Measurements from ENCODE around the gene ZDHHC9. TPM values are rescaled to one million over a fixed set of nuclear protein-coding genes. Genes with fewer than 3 reads are reported as not detected.
A peak's percentile ranks its signal among the peaks of the same experiment; 100 is the strongest.

The ZDHHC9 gene
- polyA plus RNA-seq, 1 of the 3 experiments (the other 2 are of a cell fraction): 8.1 TPM

- H3F3A ChIP-seq (replicated peaks; ENCODE audit: insufficient read depth): no peaks in the 10 kb centered on the region
- H3K4me3 ChIP-seq (ENCODE audit: low read depth in 2 of 2, low read length in 1 of 2): no peak overlapping the region
- TF ChIP-seq SMC3 (IDR thresholded peaks at IDR 0.05; ENCODE audit: low read depth, low read length) (no peak), FOXM1 (IDR thresholded peaks at IDR 0.05; ENCODE audit: low read depth) (no peak), PBX3 (IDR thresholded peaks at IDR 0.05) (no peak), NFIC (IDR thresholded peaks at IDR 0.05; ENCODE audit: borderline replicate concordance) (no peak), EZH2phosphoT487 (IDR thresholded peaks at IDR 0.05; ENCODE audit: borderline replicate concordance, low read depth) (no peak), NRF1 (IDR thresholded peaks at IDR 0.05; ENCODE audit: low read depth, low read length) (no peak), USF1 (IDR thresholded peaks at IDR 0.05; ENCODE audit: borderline replicate concordance, low read depth) (no peak), IRF3 (IDR thresholded peaks at IDR 0.05; ENCODE audit: low read depth, low read length) (no peak), TEAD4 (IDR thresholded peaks at IDR 0.05; ENCODE audit: borderline replicate concordance, insufficient read depth) (no peak), USF2 (IDR thresholded peaks at IDR 0.05; ENCODE audit: borderline replicate concordance, low read depth, low read length) (no peak), GABPA (IDR thresholded peaks at IDR 0.05; ENCODE audit: low read depth) (no peak), EP300 (IDR thresholded peaks at IDR 0.05; ENCODE audit: borderline replicate concordance in 1 of 2, low read depth in 1 of 2, low read length in 1 of 2) (no peak)
- H3K9me3 ChIP-seq: no peaks in the 10 kb centered on the region
- DNase-seq: no peak
- H3K4me2 ChIP-seq: no peak overlapping the region
- H4K20me1 ChIP-seq (ENCODE audit: insufficient read depth): no peaks in the 10 kb centered on the region
- ChIA-PET POLR2A (no interaction called here), CTCF (no interaction called here)
- no peak overlapping the region for H3K9ac ChIP-seq
- H3K9me2 ChIP-seq: no peaks in the 10 kb centered on the region
- H2AFZ ChIP-seq (ENCODE audit: low read depth): no peak overlapping the region
- no peaks in the 10 kb centered on the region for H3K36me3 ChIP-seq (replicated peaks in 1 of 2; ENCODE audit: control insufficient read depth in 1 of 2, insufficient read depth in 2 of 2, low read length in 1 of 2)
- WGBS (ENCODE audit: low lambda C conversion rate): 42% methylated on average over 5 of the region's 5 CpGs
- H3K4me1 ChIP-seq (ENCODE audit: control insufficient read depth in 1 of 2, insufficient read depth in 2 of 2, low read depth in 1 of 2, low read length in 1 of 2): no peaks in the 10 kb centered on the region
- no peaks in the 10 kb centered on the region for H3K79me2 ChIP-seq (ENCODE audit: insufficient read depth)
- H3K27me3 ChIP-seq (ENCODE audit: insufficient read depth): peaks cover 28% of the 10 kb centered on the region; the same call in 1 of the 2 replicates
- H3K27ac ChIP-seq (ENCODE audit: low read depth in 2 of 2, low read length in 1 of 2): no peak overlapping the region
Observed at GRCh38 chrX:129877401-129877800, 33.7 kb upstream of the ZDHHC9 start.

- CTCF ChIA-PET: interaction anchor here (0.7 kb wide), 1 partner anchor 41 kb away, joined by 3 read pairs; no protein-coding TSS in a partner anchor
- Histone ChIP-seq H3K4me2 (no peak overlapping the region), H3K27ac (ENCODE audit: low read depth in 2 of 2, low read length in 1 of 2) (no peak overlapping the region), H4K20me1 (ENCODE audit: insufficient read depth) (no peaks in the 10 kb centered on the region), H3K27me3 (ENCODE audit: insufficient read depth) (peaks cover 34% of the 10 kb centered on the region; the same call in 1 of the 2 replicates), H3K9ac (no peak overlapping the region), H3K9me2 (no peaks in the 10 kb centered on the region), H3K79me2 (ENCODE audit: insufficient read depth) (no peaks in the 10 kb centered on the region), H3K4me3 (ENCODE audit: low read depth in 2 of 2, low read length in 1 of 2) (no peak overlapping the region), H2AFZ (ENCODE audit: low read depth) (no peak overlapping the region), H3K9me3 (no peaks in the 10 kb centered on the region), H3K36me3 (replicated peaks in 1 of 2; ENCODE audit: control insufficient read depth in 1 of 2, insufficient read depth in 2 of 2, low read length in 1 of 2) (no peaks in the 10 kb centered on the region), H3F3A (replicated peaks; ENCODE audit: insufficient read depth) (no peaks in the 10 kb centered on the region), H3K4me1 (ENCODE audit: control insufficient read depth in 1 of 2, insufficient read depth in 2 of 2, low read depth in 1 of 2, low read length in 1 of 2) (no peaks in the 10 kb centered on the region)
- POLR2A ChIA-PET: no interaction called here
- no peak for DNase-seq
- 29% methylated on average over 4 of the region's 4 CpGs for WGBS (ENCODE audit: low lambda C conversion rate)
- TF ChIP-seq IRF3 (IDR thresholded peaks at IDR 0.05; ENCODE audit: low read depth, low read length) (no peak), FOSL2 (IDR thresholded peaks at IDR 0.05; ENCODE audit: borderline replicate concordance, low read depth) (peak; percentile 19; the same call in 1 of the 2 replicates), PBX3 (IDR thresholded peaks at IDR 0.05) (0 out of 2 replicates have a peak, but pooled peaks have one; percentile 8)
Observed at GRCh38 chrX:129876771-129877305, 33.2 kb upstream of the ZDHHC9 start.
